ENCODE measurements around the gene NEU3.
A peak's percentile ranks its signal among the peaks of the same experiment; 100 is the strongest.
"Not testable (repeated sequence)": the region's sequence is repeated elsewhere in the genome, so short reads cannot be mapped to it uniquely, and the experiment has no call there.

Gene NEU3, protein sequence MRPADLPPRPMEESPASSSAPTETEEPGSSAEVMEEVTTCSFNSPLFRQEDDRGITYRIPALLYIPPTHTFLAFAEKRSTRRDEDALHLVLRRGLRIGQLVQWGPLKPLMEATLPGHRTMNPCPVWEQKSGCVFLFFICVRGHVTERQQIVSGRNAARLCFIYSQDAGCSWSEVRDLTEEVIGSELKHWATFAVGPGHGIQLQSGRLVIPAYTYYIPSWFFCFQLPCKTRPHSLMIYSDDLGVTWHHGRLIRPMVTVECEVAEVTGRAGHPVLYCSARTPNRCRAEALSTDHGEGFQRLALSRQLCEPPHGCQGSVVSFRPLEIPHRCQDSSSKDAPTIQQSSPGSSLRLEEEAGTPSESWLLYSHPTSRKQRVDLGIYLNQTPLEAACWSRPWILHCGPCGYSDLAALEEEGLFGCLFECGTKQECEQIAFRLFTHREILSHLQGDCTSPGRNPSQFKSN

DNA sequence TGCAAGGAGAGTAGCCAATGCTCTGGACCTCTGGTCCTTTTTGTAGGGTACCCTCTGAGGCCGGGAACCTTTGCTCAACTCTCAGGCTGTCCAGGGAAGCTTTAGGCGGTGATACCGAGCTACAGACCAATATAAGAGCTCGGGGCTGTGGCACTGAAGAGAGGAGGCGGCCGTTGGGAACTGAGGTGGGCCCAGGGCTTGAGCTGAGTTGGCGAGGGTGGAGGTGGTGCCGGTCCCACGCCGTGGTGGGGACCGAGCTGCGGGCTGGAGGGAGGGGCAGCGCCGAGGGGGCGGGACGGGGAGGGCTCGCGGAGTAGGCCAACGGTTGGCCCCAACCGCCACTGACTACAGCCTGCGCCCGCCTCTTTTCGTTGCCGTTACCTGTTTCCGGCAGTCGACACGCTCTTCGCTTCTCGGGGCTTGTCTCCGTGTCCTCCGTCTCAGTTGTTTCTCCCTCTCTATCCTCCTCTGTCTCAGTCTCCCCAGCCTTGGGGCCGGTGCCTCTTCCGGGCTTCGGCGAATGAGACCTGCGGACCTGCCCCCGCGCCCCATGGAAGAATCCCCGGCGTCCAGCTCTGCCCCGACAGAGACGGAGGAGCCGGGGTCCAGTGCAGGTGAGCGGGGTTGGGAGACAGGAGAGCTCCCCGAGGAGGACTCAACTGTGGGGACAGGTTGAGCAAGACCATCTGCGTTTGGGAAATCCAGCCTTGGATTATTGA lies at the start of gene NEU3:
Gene NEU3 (plus strand): TSS at position 393 of the 719 bp plus-strand sequence. CDS start 128 bp downstream, at position 521.
- DNase-seq (ENCODE audit: low read depth in 2 of 3, low spot score in 1 of 3): peak; percentile 65 to 81 (median 65)

DNA sequence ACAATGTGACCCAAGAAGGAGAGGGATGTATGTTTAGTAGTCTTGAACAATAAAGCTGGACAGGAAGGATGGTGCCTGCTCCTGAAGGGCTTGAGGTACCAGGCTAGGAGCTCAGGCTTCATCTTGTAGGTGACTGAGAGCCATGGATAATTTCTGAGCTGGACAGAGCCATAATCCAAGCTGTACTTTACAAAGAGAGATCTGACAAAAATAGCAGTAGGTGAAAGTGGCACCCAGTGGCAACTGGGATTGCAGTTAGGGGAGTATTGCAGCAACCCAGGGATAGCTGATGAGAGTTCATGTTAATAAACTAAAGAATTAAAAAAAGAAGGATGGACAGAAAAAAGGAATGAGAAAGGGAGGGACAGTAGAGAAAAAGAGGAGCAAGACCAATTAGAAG lies 47.2 kb upstream of the NEU3 start:
- no peak for DNase-seq (ENCODE audit: low read depth in 2 of 3, low spot score in 1 of 3)

GRCh38 chr11:74942073-74942759 lies 46.5 kb upstream of the NEU3 start:
- no peak for DNase-seq (ENCODE audit: low read depth in 2 of 3, low spot score in 1 of 3)

- no peak for DNase-seq (ENCODE audit: low read depth in 2 of 3, low spot score in 1 of 3)
Observed at GRCh38 chr11:74948546-74948897, 40.2 kb upstream of the NEU3 start.

- DNase-seq (ENCODE audit: low read depth in 2 of 3, low spot score in 1 of 3): peak; percentile 95 to 99 (median 99)
Observed at GRCh38 chr11:74948898-74949752, 39.6 kb upstream of the NEU3 start, which contains the start of the genes SPCS2 and XRRA1. TSS of gene SPCS2 (plus strand) at chr11:74949266. CDS start at chr11:74949286, 20 bp downstream. TSS of gene XRRA1 (minus strand) at chr11:74949091. CDS start at chr11:74940878, 8,213 bp downstream.

- no peak for DNase-seq (ENCODE audit: low read depth in 2 of 3, low spot score in 1 of 3)
Observed at GRCh38 chr11:74949753-74950137, 39.0 kb upstream of the NEU3 start.

DNA sequence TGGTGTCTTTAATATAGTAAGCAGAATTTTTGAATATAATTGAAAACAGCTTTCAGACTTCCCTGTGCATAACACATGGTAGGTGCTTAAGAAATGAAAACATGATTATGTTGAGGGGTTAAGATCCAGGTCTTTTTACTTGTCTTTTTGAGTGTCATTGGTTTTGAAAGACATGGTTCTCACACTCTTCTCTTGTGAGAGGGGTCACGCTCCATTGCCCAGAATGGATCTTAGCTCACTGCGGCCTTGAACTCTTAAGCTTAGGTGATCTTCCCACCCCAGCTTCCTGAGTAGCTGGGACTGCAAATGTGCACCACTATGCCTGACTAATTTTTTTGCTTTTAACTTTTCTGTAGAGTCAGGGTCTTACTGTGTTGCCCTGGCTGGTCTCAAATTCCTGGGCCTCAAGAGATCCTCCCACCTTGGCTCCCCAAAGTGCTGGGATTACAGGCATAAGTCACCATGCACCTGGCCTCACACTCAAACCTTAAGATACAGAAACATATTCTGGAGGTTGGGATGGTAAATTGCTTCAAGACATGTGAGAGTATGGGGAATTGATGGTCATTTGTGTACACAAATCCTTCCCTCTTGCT lies 38.3 kb upstream of the NEU3 start:
- DNase-seq (ENCODE audit: low read depth in 2 of 3, low spot score in 1 of 3): no peak

GRCh38 chr11:74951226-74951625 lies 37.5 kb upstream of the NEU3 start:
- DNase-seq (ENCODE audit: low read depth in 2 of 3, low spot score in 1 of 3): no peak

DNA sequence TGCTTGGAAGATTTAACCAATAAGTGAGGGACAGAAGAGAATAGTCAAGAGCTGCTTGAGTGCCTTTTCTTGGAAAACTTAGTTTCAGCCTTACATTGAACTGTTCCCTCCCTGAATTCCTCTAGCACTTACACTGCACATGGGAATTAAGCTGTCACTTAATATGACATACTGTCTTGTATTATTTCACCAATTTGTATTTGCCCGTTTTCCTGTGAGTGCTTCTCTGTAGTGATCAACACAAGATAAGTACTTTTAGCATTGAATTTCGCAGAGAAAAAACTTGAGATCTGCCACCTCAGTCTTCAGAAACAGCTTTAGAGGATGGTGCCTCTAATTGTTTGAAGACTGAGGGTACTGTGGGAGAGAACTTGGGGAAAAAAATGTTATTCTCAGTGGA lies 36.0 kb upstream of the NEU3 start:
- no peak for DNase-seq (ENCODE audit: low read depth in 2 of 3, low spot score in 1 of 3)

DNA sequence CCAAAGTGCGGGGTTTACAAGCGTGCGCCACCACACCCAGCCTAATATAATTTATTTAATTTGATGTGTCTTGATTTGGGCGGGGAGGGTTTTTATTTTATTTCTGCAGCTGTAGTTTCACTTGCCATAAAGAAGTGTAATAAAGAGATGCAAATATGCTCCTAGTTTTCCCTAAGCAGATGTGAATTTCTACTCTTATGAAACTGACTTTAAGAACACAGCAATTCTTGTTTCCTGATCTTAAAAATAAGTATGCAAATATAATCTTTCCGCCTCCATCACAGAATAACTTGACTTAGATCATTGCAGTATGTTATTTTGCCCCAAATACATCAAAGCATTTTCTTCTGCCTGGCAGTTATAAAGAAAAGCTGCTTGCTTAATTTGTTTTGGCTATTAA lies 35.3 kb upstream of the NEU3 start:
- no peak for DNase-seq (ENCODE audit: low read depth in 2 of 3, low spot score in 1 of 3)

DNA sequence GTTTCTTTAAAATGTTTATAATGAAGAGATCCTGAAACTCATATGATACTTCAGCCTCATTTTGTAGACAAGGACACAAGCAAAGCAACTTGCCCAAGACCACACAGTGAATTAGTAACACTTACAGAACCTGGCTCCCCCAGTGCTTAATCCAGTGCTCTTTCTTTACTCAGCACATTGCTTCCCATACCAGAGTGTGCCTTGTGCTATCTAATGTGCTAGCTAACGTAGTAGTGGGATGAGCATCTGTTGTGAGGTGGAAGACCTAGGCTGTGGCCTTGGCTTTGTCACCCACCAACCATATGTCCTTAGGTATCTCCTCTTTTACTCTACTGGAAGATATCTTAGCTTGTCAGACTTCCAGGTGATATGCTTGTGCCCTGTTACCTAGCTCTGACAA lies 34.5 kb upstream of the NEU3 start:
- DNase-seq (ENCODE audit: low read depth in 2 of 3, low spot score in 1 of 3): no peak

DNA sequence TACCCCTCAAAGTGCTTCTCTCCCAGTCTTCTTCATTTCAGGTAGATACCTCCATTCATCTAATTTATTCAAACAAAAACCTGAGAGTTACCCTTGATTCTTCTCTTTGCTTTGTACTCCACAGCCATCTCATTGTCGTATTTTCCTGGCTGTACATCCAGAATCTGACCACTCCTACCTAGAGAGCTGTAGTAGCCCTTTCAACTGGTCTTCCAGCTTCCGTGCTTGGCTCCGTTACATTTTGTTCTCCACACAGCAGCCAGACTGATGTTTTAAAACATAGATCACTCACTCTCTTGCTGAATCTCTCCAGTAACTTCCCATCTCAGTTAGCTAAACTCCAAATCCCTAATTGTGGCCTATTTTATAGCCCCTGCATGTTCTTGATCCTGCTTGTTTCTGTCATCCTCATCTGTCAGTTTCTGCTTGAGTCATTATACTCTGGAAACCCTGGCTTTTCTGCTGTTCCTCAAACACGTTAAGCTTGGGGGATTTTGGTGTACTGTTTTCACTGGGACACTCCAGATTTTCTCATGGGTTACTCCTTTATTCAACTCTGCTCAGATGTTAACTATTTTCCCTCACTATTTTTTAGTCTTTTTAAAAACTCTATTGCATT lies 32.2 kb upstream of the NEU3 start:
- no peak for DNase-seq (ENCODE audit: low read depth in 2 of 3, low spot score in 1 of 3)

DNA sequence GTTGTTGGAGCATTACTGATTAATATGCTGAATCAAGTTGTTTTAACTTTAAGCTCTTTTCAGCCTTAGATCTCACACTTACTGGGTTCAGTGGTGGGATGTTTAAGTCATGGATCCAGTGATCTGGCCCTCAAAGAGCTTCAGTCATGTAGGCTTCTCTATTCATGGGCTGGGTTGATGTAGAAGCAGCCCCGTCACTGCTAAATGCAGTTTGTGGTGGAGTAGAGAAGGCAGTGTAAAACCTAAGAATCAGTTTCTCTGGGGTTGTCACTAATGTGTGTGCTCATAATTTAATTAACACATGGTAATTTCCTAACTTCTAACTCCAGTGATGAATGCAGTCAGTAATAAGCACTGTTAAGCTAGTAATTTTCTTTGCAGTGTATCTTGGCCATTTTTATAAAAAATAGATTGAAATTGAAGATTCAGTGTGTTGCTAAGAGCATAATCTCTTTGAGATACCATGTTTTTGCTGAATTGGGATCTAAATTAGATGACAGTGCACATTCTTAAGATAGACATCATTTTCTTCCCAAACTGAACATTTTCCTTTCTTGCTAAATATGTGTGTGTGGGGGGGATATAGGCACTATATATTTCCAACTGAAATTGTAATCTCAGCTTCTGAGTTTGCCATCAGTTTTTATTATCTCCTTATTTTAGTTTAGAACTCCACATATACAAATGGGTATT lies 30.6 kb upstream of the NEU3 start:
- DNase-seq (ENCODE audit: low read depth in 2 of 3, low spot score in 1 of 3): no peak

GRCh38 chr11:74960128-74960527 lies 28.6 kb upstream of the NEU3 start:
- DNase-seq (ENCODE audit: low read depth in 2 of 3, low spot score in 1 of 3): not testable (repeated sequence)

DNA sequence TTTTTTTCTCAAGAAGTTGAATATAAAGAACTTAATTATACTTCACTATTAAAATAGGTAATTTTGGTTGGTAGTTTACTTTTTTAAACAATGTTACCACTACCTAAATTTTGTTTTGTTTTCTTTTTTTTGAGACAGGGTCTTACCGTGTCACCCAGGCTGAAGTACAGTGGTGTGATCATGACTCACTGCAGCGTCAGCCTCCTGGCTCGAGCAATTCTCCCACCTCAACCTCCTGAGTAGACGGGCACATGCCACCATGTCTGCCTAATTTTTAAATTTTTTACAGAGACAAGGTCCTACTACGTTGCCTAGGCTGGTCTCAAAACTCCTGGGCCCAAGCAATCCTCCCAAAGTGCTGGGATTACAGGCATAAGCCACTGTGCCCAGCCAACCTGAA lies 22.1 kb upstream of the NEU3 start:
- no peak for DNase-seq (ENCODE audit: low read depth in 2 of 3, low spot score in 1 of 3)

GRCh38 chr11:74970852-74971395 lies 17.8 kb upstream of the NEU3 start:
- no peak for DNase-seq (ENCODE audit: low read depth in 2 of 3, low spot score in 1 of 3)

- no peak for DNase-seq (ENCODE audit: low read depth in 2 of 3, low spot score in 1 of 3)
Observed at GRCh38 chr11:74971424-74971823, 17.3 kb upstream of the NEU3 start.

DNA sequence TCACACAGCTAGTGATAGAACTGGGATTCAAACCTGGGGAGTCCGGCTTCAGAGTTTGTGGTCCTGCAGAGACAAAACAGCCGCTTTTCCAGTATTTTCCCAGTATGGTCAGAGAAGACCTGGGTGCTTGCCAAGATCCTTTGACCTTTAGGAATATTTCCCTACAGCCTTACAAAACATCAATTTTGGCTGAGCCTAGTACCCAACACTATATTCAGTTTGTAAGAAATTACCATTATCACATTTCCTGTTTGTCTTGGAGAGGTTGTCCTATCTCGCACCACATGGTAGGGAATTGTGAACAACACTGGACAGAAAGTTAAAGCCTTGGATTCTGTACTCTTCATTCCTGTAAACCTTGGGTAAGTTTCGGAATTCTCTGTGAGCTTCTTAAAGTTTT lies 10.7 kb upstream of the NEU3 start:
- no peak for DNase-seq (ENCODE audit: low read depth in 2 of 3, low spot score in 1 of 3)

GRCh38 chr11:74980634-74981033 lies 8.1 kb upstream of the NEU3 start:
- DNase-seq (ENCODE audit: low read depth in 2 of 3, low spot score in 1 of 3): no peak
